Fibroblast of lung (primary cell): ENCODE data around the gene GPC5. TPM values are rescaled to one million over a fixed set of nuclear protein-coding genes. Genes with fewer than 3 reads are reported as not detected.
A peak's percentile ranks its signal among the peaks of the same experiment; 100 is the strongest.

Experiments
- DNase-seq, 2 donors: peaks; one replicate each; pipeline versions ENCODE4 v3.0.0 to v3.0.0-alpha.2; 2010; ENCODE audit warnings: low read depth in 2 of 2
- H2AFZ ChIP-seq: 2 replicates; pipeline ENCODE4 v1.5.1; 2012; ENCODE audit warnings: low read length, control low read depth, inconsistent platforms
- H3K27ac ChIP-seq: 2 replicates; pipeline ENCODE4 v1.5.1; 2011; ENCODE audit warnings: low read length, control low read depth; ENCODE audit not compliant: insufficient read depth
- H3K27me3 ChIP-seq: 2 replicates; pipeline ENCODE4 v1.5.1; 2011; ENCODE audit warnings: mild to moderate bottlenecking, low read length; ENCODE audit not compliant: control insufficient read depth, insufficient read depth
- H3K36me3 ChIP-seq: 2 replicates; pipeline ENCODE4 v1.5.1; 2011; ENCODE audit warnings: low read length; ENCODE audit not compliant: control insufficient read depth, insufficient read depth
- H3K4me1 ChIP-seq: 2 replicates; pipeline ENCODE4 v1.5.1; 2011; ENCODE audit warnings: low read length; ENCODE audit not compliant: control insufficient read depth, insufficient read depth; ENCODE audit errors: extremely low read depth
- H3K4me2 ChIP-seq: 2 replicates; pipeline ENCODE4 v1.5.1; 2011; ENCODE audit warnings: low read length, control low read depth; ENCODE audit not compliant: insufficient read depth; ENCODE audit errors: extremely low read depth
- H3K4me3 ChIP-seq, 4 experiments: fragments of 200-600 bp in 1 of 4; sonication (generic) in 1 of 4; replicated peaks in 1 of 4; 2 replicates each; pipeline ENCODE4 v1.5.1; 2011 to 2016; ENCODE audit warnings: low read length in 4 of 4, low read depth in 3 of 4, mild to moderate bottlenecking in 3 of 4, control low read depth in 2 of 4, inconsistent platforms in 1 of 4, mixed read lengths in 1 of 4; ENCODE audit not compliant: insufficient read depth in 1 of 4; ENCODE audit errors: control extremely low read depth in 1 of 4
- H3K79me2 ChIP-seq: 2 replicates; pipeline ENCODE4 v1.5.1; 2012; ENCODE audit warnings: mild to moderate bottlenecking, low read length, inconsistent platforms; ENCODE audit not compliant: control insufficient read depth, insufficient read depth
- H3K9ac ChIP-seq: 2 replicates; pipeline ENCODE4 v1.5.1; 2011; ENCODE audit warnings: mild to moderate bottlenecking, low read length, control low read depth; ENCODE audit not compliant: insufficient read depth
- H3K9me3 ChIP-seq: 2 replicates; pipeline ENCODE4 v1.5.1; 2012; ENCODE audit warnings: low read depth, low read length; ENCODE audit not compliant: control insufficient read depth, insufficient read depth
- H4K20me1 ChIP-seq: 2 replicates; pipeline ENCODE4 v1.5.1; 2011; ENCODE audit warnings: low read length; ENCODE audit not compliant: control insufficient read depth, insufficient read depth; ENCODE audit errors: extremely low read depth
- CTCF ChIP-seq, 2 donors: IDR thresholded peaks in 1 of 2; conservative IDR thresholded peaks in 1 of 2; 1 replicate in 1 of 2; 2 replicates in 1 of 2; pipeline ENCODE4 v1.5.1; 2011 to 2012; ENCODE audit warnings: low read length in 2 of 2, control low read depth in 1 of 2, inconsistent platforms in 1 of 2, low read depth in 1 of 2, mild to moderate bottlenecking in 1 of 2
- EZH2 ChIP-seq: IDR thresholded peaks from 2 replicates; pipeline ENCODE4 v1.5.1; 2012; ENCODE audit warnings: low read length, control low read depth, mild to moderate bottlenecking; ENCODE audit errors: missing control alignments
- polyA plus RNA-seq, 2 donors: library from polyadenylated mRNA; depleted of rRNA in 1 of 2; stranded (reverse) in 1 of 2; unstranded in 1 of 2; fragments of >200 nt; gene quantifications; 2 replicates each; pipeline ENCODE4 v1.2.1, GENCODE V29; 2011 to 2012; ENCODE audit warnings: missing spikeins in 1 of 2
- total RNA-seq: library from RNA; depleted of rRNA; stranded (reverse); fragments of >200 nt; gene quantifications from 2 replicates; pipeline ENCODE4 v1.2.1, GENCODE V29; 2014

The GPC5 gene
- total and polyA plus RNA-seq, 2 donors (not counting 1 experiment from before 2014, with no cell fraction given), result 0.17 TPM; not detected in 1

- no peak overlapping the region for H3K9ac ChIP-seq
- no peaks in the 10 kb centered on the region for H3K36me3 ChIP-seq
- peak in 1 of 2 donors; percentile 49 for DNase-seq
- no peak overlapping the region for H3K27ac ChIP-seq
- H4K20me1 ChIP-seq, result no peaks in the 10 kb centered on the region
- H3K9me3 ChIP-seq, result no peaks in the 10 kb centered on the region
- H2AFZ ChIP-seq, result no peak overlapping the region
- TF ChIP-seq CTCF (conservative IDR thresholded peaks at IDR 0.05 in 1 of 2, IDR thresholded peaks at IDR 0.05 in 1 of 2; ENCODE audit: low read depth in 1 of 2, low read length in 2 of 2) (no peak), EZH2 (no peak)
- H3K27me3 ChIP-seq, result no peaks in the 10 kb centered on the region
- H3K4me2 ChIP-seq, result no peak overlapping the region
- no peaks in the 10 kb centered on the region for H3K79me2 ChIP-seq
- peaks cover 2% of the 10 kb centered on the region for H3K4me1 ChIP-seq
- H3K4me3 ChIP-seq, result no peak overlapping the region
These were observed 29.6 kb upstream of the GPC5 start for GRCh38 chr13:91368676-91369440.

GRCh38 chr13:91369441-91369831, 29.0 kb upstream of the GPC5 start:
- Histone ChIP-seq H3K9me3 (no peaks in the 10 kb centered on the region), H3K79me2 (no peaks in the 10 kb centered on the region), H3K9ac (no peak overlapping the region), H3K27ac (no peak overlapping the region), H3K27me3 (no peaks in the 10 kb centered on the region), H3K4me2 (no peak overlapping the region), H2AFZ (no peak overlapping the region), H4K20me1 (no peaks in the 10 kb centered on the region), H3K4me1 (peaks cover 2% of the 10 kb centered on the region), H3K4me3 (no peak overlapping the region), H3K36me3 (no peaks in the 10 kb centered on the region)
- DNase-seq, result peak; percentile 46 to 67
- TF ChIP-seq EZH2 (no peak), CTCF (conservative IDR thresholded peaks at IDR 0.05 in 1 of 2, IDR thresholded peaks at IDR 0.05 in 1 of 2; ENCODE audit: low read depth in 1 of 2, low read length in 2 of 2) (no peak)

GRCh38 chr13:91370501-91370900, 27.9 kb upstream of the GPC5 start:
- Histone ChIP-seq H3K36me3 (no peaks in the 10 kb centered on the region), H4K20me1 (no peaks in the 10 kb centered on the region), H3K9ac (no peak overlapping the region), H3K79me2 (no peaks in the 10 kb centered on the region), H3K4me1 (peaks cover 2% of the 10 kb centered on the region), H3K27me3 (no peaks in the 10 kb centered on the region), H3K4me3 (no peak overlapping the region), H2AFZ (no peak overlapping the region), H3K4me2 (no peak overlapping the region), H3K27ac (no peak overlapping the region), H3K9me3 (no peaks in the 10 kb centered on the region)
- DNase-seq, result no peak
- TF ChIP-seq CTCF (conservative IDR thresholded peaks at IDR 0.05 in 1 of 2, IDR thresholded peaks at IDR 0.05 in 1 of 2; ENCODE audit: low read depth in 1 of 2, low read length in 2 of 2) (no peak), EZH2 (no peak)
